Melanocyte of skin (primary cell): ENCODE results near the gene CT47A7. TPM values are rescaled to one million over a fixed set of nuclear protein-coding genes. Genes with fewer than 3 reads are reported as not detected.

Source experiments
- small RNA-seq, 2 donors: library from RNA; depleted of rRNA; stranded (forward); fragments of <200 nt; gene quantifications; one replicate each; pipeline ENCODE3, GENCODE V24; 2012
- total RNA-seq, 2 donors: library from RNA; depleted of rRNA; stranded (reverse); fragments of >200 nt; gene quantifications; 2 replicates each; pipeline ENCODE4 v1.2.3, GENCODE V29; 2012

Gene CT47A7
- not detected for total RNA-seq

GRCh38 chrX:120956500-120956899 lies at the start of gene CT47A7:
Gene CT47A7, minus strand, starts transcription at chrX:120956600. Its CDS starts 255 bp downstream, at chrX:120956345.

DNA sequence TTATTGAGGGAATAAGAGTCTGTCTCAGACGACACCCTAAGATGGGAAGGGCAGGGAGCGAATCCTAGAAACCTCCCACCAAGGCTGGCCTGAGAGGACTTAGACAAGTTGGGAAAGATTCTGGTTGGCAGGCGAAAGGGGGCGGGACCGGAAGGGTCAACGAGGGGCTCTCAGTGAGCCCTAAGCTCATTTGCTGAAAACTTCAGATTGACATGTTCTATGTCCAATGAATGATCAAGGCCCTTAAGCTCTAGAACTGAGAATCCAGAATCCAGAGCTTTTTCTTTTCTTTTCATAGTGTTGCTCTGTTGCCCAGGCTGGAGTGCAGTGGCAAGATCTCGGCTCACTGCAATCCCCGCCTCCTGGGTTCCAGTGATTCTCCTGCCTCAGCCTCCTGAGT lies 29.3 kb upstream of the CT47A7 start, which contains the start of gene CT47A1:
TSS of gene CT47A1 (minus strand) at position 101 of the 400 bp plus-strand sequence. CDS start 231 bp downstream, outside the sequence.

Small RNAs within 50 kb of the gene (small RNA-seq; reads per million reads assigned to genes)
- gene AL670379.1 (0 reads per million in 2 donors), gene AL670379.10 (0 reads per million in 2 donors), gene AL670379.11 (0 reads per million in 2 donors), gene AL670379.12 (0 reads per million in 2 donors), gene AL670379.2 (0 reads per million in 2 donors), gene AL670379.3 (0 reads per million in 2 donors), gene AL670379.4 (0 reads per million in 2 donors), gene AL670379.5 (0 reads per million in 2 donors), gene AL670379.6 (0 reads per million in 2 donors), gene AL670379.7 (0 reads per million in 2 donors), gene AL670379.8 (0 reads per million in 2 donors), gene AL670379.9 (0 reads per million in 2 donors)

Other genes starting within 250 kb of the CT47A7 start
- gene CT47B1, start 80.7 kb downstream of the CT47A7 start, total RNA-seq: not detected
- not detected for gene CT47A11, start 19.4 kb downstream of the CT47A7 start, total RNA-seq
- gene CT47A10, start 14.6 kb downstream of the CT47A7 start, total RNA-seq: not detected
- not detected for gene CT47A9, start 9.7 kb downstream of the CT47A7 start, total RNA-seq
- not detected for gene CT47A8, start 4.9 kb downstream of the CT47A7 start, total RNA-seq
- gene CT47A6, start 4.9 kb upstream of the CT47A7 start, total RNA-seq: not detected
- not detected for gene CT47A5, start 9.7 kb upstream of the CT47A7 start, total RNA-seq
- gene CT47A4, start 14.6 kb upstream of the CT47A7 start, total RNA-seq: not detected
- gene CT47A3, start 19.5 kb upstream of the CT47A7 start, total RNA-seq: not detected
- not detected for gene CT47A2, start 24.3 kb upstream of the CT47A7 start, total RNA-seq
- not detected for gene CT47A1, start 29.2 kb upstream of the CT47A7 start, total RNA-seq
- 1 to 10 TPM; 9.3 to 10.0 TPM for gene GLUD2, start 91.0 kb upstream of the CT47A7 start, total RNA-seq